GM12878 (cell line): ENCODE results near the gene HCRT. TPM values are rescaled to one million over a fixed set of nuclear protein-coding genes. Genes with fewer than 3 reads are reported as not detected.

Source experiments
- ATAC-seq: fragments of 200-7000 bp; cut with Tn5 transposase; 3 replicates; pipeline ENCODE4 v1.9.1; 2020; ENCODE audit warnings: mild to moderate bottlenecking, moderate library complexity
- BruUV-seq: library from RNA; stranded (reverse); fragments of 400-500 nt; replicated peaks from 2 replicates; lab custom pipeline; 2021; lab: Mats Ljungman, UMichigan
- CTCF ChIA-PET: fragments of 300-600 bp; sonication (Branson Sonifier 250); formaldehyde crosslinking; extraction: SDS; loops from one replicate; lab custom pipeline; 2021; ENCODE audit warnings: inconsistent platforms; lab: Yijun Ruan, JAX
- POLR2A ChIA-PET: fragments of 350-600 bp; formaldehyde crosslinking; extraction: SDS; loops from one replicate; lab custom pipeline; 2021; ENCODE audit warnings: inconsistent platforms; lab: Charles Lee
- RAD21 ChIA-PET: fragments of 300-600 bp; sonication (Branson Sonifier 250); formaldehyde crosslinking; loops from one replicate; lab custom pipeline; 2023; ENCODE audit warnings: antibody characterized with exemption; ENCODE audit not compliant: unreplicated experiment; lab: Charles Lee
- SMC1A ChIA-PET: fragments of 300-600 bp; sonication (Branson Sonifier 250); formaldehyde crosslinking; loops from one replicate; lab custom pipeline; 2023; ENCODE audit not compliant: unreplicated experiment, uncharacterized antibody; lab: Charles Lee
- DNase-seq: peaks from one replicate; pipeline ENCODE4 v3.0.0-alpha.2; 2011; ENCODE audit warnings: low read depth, low spot score
- FAIRE-seq: peaks from 3 replicates; lab custom pipeline; 2011; peaks lifted over from hg19 to GRCh38; lab: Jason Lieb, UNC
- H2AFZ ChIP-seq: 2 replicates; pipeline ENCODE4 v1.6.0; 2011; ENCODE audit warnings: low read depth, low read length, control low read depth; ENCODE audit not compliant: control insufficient read depth
- H3K27ac ChIP-seq: 2 replicates; pipeline ENCODE4 v1.5.1; 2011; ENCODE audit warnings: control low read depth; ENCODE audit not compliant: control insufficient read depth, insufficient read depth
- H3K27me3 ChIP-seq, 2 experiments: replicated peaks in 1 of 2; 2 replicates each; pipeline versions ENCODE4 v1.6.0 to v1.6.1; 2011; ENCODE audit warnings: low read length in 1 of 2; ENCODE audit not compliant: control insufficient read depth in 2 of 2, insufficient read depth in 2 of 2
- H3K36me3 ChIP-seq, 2 experiments: 2 replicates each; pipeline ENCODE4 v1.5.1; 2011; ENCODE audit warnings: low read length in 1 of 2; ENCODE audit not compliant: control insufficient read depth in 2 of 2, insufficient read depth in 2 of 2
- H3K4me1 ChIP-seq: 2 replicates; pipeline ENCODE4 v1.6.1; 2011; ENCODE audit warnings: mild to moderate bottlenecking, low read length, moderate library complexity, mixed read lengths; ENCODE audit not compliant: control insufficient read depth, insufficient read depth
- H3K4me2 ChIP-seq: 2 replicates; pipeline ENCODE4 v1.6.0; 2011; ENCODE audit warnings: control low read depth; ENCODE audit not compliant: control insufficient read depth, insufficient read depth
- H3K4me3 ChIP-seq: fragments of 200-600 bp; sonication (generic); 2 replicates; pipeline ENCODE4 v1.5.1; 2016
- H3K79me2 ChIP-seq: 2 replicates; pipeline ENCODE4 v1.6.0; 2011; ENCODE audit warnings: low read length; ENCODE audit not compliant: control insufficient read depth, insufficient read depth
- H3K9ac ChIP-seq: 2 replicates; pipeline ENCODE4 v1.8.0; 2011; ENCODE audit warnings: low read length, control low read depth, mixed read lengths; ENCODE audit not compliant: control insufficient read depth, insufficient read depth
- H3K9me3 ChIP-seq: replicated peaks from 3 replicates; pipeline ENCODE4 v1.5.1; 2011; ENCODE audit warnings: mild to moderate bottlenecking, low read length; ENCODE audit not compliant: control insufficient read depth, insufficient read depth
- H4K20me1 ChIP-seq: 2 replicates; pipeline ENCODE4 v1.6.0; 2011; ENCODE audit not compliant: control insufficient read depth, insufficient read depth
- CREB1 ChIP-seq: IDR thresholded peaks from 2 replicates; pipeline ENCODE4 v1.6.1; 2012; ENCODE audit warnings: low read depth, mild to moderate bottlenecking, inconsistent platforms
- POLR2AphosphoS5 ChIP-seq: IDR thresholded peaks from 2 replicates; pipeline ENCODE4 v1.6.1; 2011; ENCODE audit warnings: mild to moderate bottlenecking, low read length, inconsistent platforms
- SUPT20H ChIP-seq: IDR thresholded peaks from 2 replicates; pipeline ENCODE4 v1.6.1; 2011; ENCODE audit warnings: low read depth, mild to moderate bottlenecking, low read length, moderate library complexity, borderline replicate concordance; ENCODE audit not compliant: control insufficient read depth
- ZNF217 ChIP-seq: fragments of 450-650 bp; IDR thresholded peaks from 2 replicates; pipeline ENCODE4 v1.6.1; 2017; ENCODE audit warnings: antibody characterized with exemption, mild to moderate bottlenecking
- WGBS: methylation state at CpG from one replicate; pipeline ENCODE4 v1.1.6; 2016; ENCODE audit warnings: low lambda C conversion rate; ENCODE audit not compliant: insufficient replicate concordance, insufficient coverage; ENCODE audit errors: missing lambda C conversion rate; 5-methylcytosine and 5-hydroxymethylcytosine counted together
- in situ Hi-C: fragments of 300-500 bp; cut with MboI; formaldehyde crosslinking; loops from 9 replicates; pipeline ENCODE4 v1.14.3; 2018; ENCODE audit warnings: mixed read lengths
- intact Hi-C: fragments of 100-400 bp; cut with micrococcal nuclease; formaldehyde crosslinking; loops from one replicate; pipeline ENCODE4 v1.14.2; 2022; ENCODE audit not compliant: unreplicated experiment
- polyA plus RNA-seq, 11 experiments: library from polyadenylated mRNA; depleted of rRNA in 4 of 11; unstranded in 6 of 11; stranded (reverse) in 5 of 11; fragments of >200 nt; fragmentation: Nextera tagmentation in 4 of 11; fragmentation: Illumina TruSeq in 1 of 11; extraction: Ambion mirVana in 4 of 11; extraction: Trizol in 1 of 11; gene quantifications; 1 replicate in 1 of 11; 2 replicates in 10 of 11; pipeline versions ENCODE4 v1.2.1 to v1.2.3, GENCODE V29; 2011 to 2016; ENCODE audit warnings: inconsistent platforms in 2 of 11, missing spikeins in 2 of 11, low read depth in 1 of 11
- total RNA-seq, 4 experiments: library from RNA; depleted of rRNA in 3 of 4; stranded (reverse); fragments of >200 nt in 3 of 4; fragmentation: Illumina TruSeq in 1 of 4; extraction: Trizol in 1 of 4; gene quantifications; 2 replicates each; pipeline versions ENCODE4 v1.2.1 to v1.2.3, GENCODE V29; 2013 to 2021
- TF ChIP-seq, protein P1 (sequence below): fragments of 450-650 bp; formaldehyde crosslinking; IDR thresholded peaks from 2 replicates; pipeline ENCODE4 v1.4.0; 2020; ENCODE audit warnings: mild to moderate bottlenecking, moderate library complexity

HCRT gene
- total and polyA plus RNA-seq, 10 of the 15 experiments (the other 5 are each of a cell fraction or from before 2014, with no cell fraction given), result 0.41 TPM; not detected in 9

GRCh38 chr17:42190491-42191274 lies 5.4 kb upstream of the HCRT start:
- TF ChIP-seq SUPT20H (no peak), CREB1 (no peak), ZNF217 (no peak), POLR2AphosphoS5 (no peak)
- TF ChIP-seq, protein P1, sequence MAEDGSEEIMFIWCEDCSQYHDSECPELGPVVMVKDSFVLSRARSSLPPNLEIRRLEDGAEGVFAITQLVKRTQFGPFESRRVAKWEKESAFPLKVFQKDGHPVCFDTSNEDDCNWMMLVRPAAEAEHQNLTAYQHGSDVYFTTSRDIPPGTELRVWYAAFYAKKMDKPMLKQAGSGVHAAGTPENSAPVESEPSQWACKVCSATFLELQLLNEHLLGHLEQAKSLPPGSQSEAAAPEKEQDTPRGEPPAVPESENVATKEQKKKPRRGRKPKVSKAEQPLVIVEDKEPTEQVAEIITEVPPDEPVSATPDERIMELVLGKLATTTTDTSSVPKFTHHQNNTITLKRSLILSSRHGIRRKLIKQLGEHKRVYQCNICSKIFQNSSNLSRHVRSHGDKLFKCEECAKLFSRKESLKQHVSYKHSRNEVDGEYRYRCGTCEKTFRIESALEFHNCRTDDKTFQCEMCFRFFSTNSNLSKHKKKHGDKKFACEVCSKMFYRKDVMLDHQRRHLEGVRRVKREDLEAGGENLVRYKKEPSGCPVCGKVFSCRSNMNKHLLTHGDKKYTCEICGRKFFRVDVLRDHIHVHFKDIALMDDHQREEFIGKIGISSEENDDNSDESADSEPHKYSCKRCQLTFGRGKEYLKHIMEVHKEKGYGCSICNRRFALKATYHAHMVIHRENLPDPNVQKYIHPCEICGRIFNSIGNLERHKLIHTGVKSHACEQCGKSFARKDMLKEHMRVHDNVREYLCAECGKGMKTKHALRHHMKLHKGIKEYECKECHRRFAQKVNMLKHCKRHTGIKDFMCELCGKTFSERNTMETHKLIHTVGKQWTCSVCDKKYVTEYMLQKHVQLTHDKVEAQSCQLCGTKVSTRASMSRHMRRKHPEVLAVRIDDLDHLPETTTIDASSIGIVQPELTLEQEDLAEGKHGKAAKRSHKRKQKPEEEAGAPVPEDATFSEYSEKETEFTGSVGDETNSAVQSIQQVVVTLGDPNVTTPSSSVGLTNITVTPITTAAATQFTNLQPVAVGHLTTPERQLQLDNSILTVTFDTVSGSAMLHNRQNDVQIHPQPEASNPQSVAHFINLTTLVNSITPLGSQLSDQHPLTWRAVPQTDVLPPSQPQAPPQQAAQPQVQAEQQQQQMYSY, result no peak
- DNase-seq, result no peak
- no peak for ATAC-seq
- ChIA-PET SMC1A (no interaction called here), POLR2A (interaction anchor here (0.5 to 0.7 kb wide), 2 partner anchors 14 to 1781 kb away, joined by 3 read pairs; no protein-coding TSS in a partner anchor), RAD21 (interaction anchor here (0.6 to 1.6 kb wide), 4 partner anchors 8 to 216 kb away, joined by 3 to 4 read pairs (median 4); partner anchors contain the start of gene KCNH4), CTCF (interaction anchor here (0.8 to 2.1 kb wide), 2 partner anchors 9 to 125 kb away, joined by 3 to 9 read pairs; partner anchors contain the start of gene KCNH4)
- Histone ChIP-seq H3K9me3 (no peaks in the 10 kb centered on the region), H2AFZ (no peak overlapping the region), H3K79me2 (peaks cover 4% of the 10 kb centered on the region), H3K4me2 (no peak overlapping the region), H3K9ac (no peak overlapping the region), H3K27me3 (no peaks in the 10 kb centered on the region), H3K36me3 (no peaks in the 10 kb centered on the region), H3K27ac (no peak overlapping the region), H3K4me1 (0 out of 2 replicates have a peak, but pooled peaks cover 3% of the 10 kb centered on the region), H3K4me3 (no peak overlapping the region), H4K20me1 (no peaks in the 10 kb centered on the region)
- BruUV-seq, result no TSS peak
- in situ Hi-C loops, result no loop called here
- no peak for FAIRE-seq
- intact Hi-C loops, result no loop called here
- WGBS, result 85% methylated on average over 17 of the region's 17 CpGs
